Activated CD4-positive, alpha-beta T cell treated with anti-CD3 and anti-CD28 coated beads, Interleukin-2, amount 50 U/mL, for 24 hours (primary cell): Measurements from ENCODE around the gene KCNN2.

Source experiments
- DNase-seq, 2 donors: peaks; one replicate each; pipeline ENCODE4 v3.0.0-alpha.2; 2020; ENCODE audit warnings: low read depth in 1 of 2, low spot score in 1 of 2

Gene KCNN2

GRCh38 chr5:114361724-114362196 lies at the start of gene KCNN2:
TSS of gene KCNN2 (plus strand) at chr5:114362070. CDS start at chr5:114362140, 70 bp downstream.
- no peak for DNase-seq

DNA sequence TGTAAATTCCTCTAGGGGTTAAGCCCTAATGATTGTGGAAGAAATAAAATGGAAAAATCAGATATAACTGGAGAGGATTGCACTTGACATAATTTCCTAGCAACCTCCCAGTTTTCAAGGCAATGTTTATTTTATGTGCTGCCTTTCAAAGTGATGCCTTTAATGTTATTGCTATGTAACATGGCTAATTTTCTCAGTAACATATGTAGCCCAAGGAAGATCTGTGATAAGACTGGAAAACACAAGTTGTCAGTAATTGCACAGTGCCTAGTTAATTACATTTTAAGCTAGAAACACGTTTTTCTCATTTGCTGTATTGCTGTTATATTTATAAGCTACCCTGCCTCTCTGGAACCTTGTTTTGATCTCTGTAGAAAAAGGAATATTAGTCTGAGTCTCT lies 49.2 kb upstream of the KCNN2 start:
- DNase-seq = no peak

GRCh38 chr5:114314061-114314460 lies 47.8 kb upstream of the KCNN2 start:
- DNase-seq = no peak

DNA sequence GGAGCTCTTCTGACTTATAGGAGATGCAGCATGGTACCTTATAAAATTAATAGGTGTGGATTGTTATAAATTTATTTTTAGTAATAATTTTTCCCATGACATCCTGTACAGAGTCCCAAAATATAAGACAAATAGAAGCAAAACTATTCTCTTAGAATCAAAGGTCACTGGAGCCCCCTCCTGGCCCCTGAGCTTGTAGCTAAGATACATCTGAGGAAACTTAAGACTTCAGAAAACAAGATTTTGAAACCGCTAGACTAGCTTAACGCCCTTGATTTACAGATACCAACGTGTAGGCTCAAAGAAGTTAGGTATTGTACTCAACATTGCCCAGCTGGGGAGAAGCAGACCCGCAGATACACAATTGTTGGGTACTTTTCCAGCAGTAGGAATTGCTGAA lies 45.7 kb upstream of the KCNN2 start:
- DNase-seq = no peak

DNA sequence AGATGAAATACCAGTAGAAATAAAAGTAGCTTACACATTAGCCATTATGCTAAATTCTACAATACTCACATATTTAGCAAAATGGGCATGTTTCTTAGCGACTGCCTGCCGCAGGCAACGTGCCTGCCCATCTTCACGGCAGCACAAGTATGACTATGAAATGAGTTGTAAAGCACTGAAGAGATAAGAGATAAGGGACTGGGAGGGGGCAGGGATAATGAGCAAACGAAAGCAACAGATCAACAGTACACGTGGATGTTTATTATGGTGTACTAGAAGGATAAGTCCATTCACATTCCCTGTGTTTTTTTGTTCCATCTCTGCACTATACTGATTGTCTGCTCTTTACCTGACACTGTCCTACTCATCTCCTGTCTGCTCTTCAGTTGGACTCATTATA lies 44.1 kb upstream of the KCNN2 start:
- no peak for DNase-seq

- DNase-seq = no peak
Observed at GRCh38 chr5:114319236-114319635, 42.6 kb upstream of the KCNN2 start.

GRCh38 chr5:114319821-114320220 lies 42.0 kb upstream of the KCNN2 start:
- DNase-seq = no peak

GRCh38 chr5:114324282-114324681 lies 37.6 kb upstream of the KCNN2 start:
- no peak for DNase-seq

DNA sequence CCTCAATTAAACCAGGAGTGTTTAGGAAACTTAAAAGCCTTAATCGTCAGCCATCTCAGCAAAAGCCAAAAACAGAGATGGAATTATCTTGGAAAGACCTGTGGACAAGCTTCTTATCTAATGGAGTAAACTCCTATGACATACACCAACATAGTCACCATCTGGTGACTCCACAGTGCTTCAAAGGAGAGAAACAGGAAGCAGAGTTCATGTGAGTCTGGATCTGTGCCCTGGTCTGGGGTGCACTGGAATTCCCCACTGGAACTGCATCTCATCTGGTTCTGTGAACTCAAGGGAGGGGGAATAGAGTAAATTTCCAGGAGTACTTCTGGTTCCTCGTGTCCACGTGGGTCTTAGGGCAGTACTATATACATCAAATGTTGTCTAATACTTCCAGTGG lies 36.3 kb upstream of the KCNN2 start:
- DNase-seq = no peak

- no peak for DNase-seq
Observed at GRCh38 chr5:114327474-114327873, 34.4 kb upstream of the KCNN2 start.

- DNase-seq = no peak
Observed at GRCh38 chr5:114327987-114328386, 33.9 kb upstream of the KCNN2 start.

DNA sequence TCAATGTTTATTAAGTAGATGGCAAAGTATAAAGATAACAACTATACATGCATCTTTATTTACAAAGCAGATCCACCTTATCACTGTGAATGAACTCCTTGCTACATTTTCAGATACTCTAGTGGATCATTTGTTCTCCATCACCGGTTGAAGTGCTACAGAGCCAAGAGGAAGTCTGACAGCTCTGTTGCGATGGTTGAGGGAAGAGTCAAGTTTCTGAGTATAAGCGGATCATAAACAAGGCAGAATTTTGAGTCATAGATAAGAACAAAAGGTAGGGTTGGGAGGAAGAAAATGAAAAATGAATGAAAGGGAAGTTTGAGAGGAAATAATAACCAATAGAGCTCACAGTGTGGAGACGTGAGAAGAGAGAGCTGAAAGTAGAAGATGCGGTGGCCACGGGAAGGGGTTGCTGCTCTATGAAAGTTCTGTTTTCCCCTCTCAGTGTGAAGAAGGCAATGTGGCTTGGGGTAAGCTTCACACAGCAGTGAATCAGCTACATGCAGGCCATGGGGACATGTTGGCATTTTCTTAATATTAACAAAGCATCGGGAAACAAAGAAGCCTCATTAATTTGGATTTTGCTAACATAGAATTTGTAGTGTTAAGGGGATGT lies 30.8 kb upstream of the KCNN2 start:
- no peak for DNase-seq

DNA sequence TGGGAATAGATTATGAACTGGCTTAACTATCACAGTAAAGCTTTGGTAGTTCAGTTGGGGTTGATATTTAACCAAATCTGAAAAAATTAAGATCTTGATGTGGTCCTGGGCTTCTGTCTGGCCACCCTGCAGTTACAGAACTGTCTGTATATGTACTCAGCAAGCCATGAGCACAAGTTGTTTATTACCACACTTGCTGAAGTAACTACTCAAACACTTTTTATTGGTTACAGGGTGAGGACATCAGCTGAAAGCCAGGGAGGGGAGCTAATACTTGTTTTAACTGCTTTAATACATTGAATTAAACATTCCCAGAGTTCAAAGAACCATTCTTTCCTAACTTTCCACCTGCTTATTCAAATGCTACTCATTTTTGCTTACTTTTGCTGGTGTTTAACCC lies 29.4 kb upstream of the KCNN2 start:
- DNase-seq = no peak

- no peak for DNase-seq
Observed at GRCh38 chr5:114332925-114333324, 28.9 kb upstream of the KCNN2 start.

DNA sequence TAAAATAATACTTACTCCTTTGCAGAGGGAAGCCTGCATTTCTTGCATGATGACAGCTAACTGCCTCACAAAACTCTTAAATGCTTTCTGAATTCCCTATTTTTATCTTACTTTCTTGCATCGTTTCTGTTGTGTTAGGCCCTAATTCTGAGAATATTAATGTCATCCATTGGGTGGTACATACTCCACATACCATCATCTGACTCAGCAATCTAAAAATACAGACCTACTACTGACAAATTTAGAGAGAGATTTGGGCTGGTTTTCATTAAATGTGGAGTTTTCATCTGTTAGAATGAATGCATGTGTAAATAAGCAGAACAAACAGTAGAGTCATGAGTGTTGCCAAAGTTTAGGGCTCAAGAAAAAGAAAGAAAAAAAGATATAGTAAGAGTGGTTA lies 26.5 kb upstream of the KCNN2 start:
- DNase-seq = no peak

DNA sequence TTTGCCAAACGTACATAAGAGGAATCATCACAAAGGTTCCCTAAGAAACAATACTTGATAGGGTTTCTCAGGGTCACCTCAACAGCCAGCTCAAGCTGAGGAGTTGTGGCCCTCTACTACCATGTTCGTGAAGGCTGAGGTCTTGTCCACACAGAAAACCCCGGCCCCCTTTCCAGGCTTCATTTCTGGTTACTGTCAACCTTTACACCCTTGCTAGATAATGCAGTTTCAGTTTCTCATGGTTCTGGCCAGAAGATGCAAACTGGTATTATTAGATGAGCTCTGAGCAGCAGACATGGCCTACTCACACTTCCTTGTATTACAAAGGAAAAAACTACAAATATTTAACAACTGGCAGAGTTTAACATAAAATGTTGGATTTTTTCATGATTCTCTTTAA lies 22.8 kb upstream of the KCNN2 start:
- no peak for DNase-seq

DNA sequence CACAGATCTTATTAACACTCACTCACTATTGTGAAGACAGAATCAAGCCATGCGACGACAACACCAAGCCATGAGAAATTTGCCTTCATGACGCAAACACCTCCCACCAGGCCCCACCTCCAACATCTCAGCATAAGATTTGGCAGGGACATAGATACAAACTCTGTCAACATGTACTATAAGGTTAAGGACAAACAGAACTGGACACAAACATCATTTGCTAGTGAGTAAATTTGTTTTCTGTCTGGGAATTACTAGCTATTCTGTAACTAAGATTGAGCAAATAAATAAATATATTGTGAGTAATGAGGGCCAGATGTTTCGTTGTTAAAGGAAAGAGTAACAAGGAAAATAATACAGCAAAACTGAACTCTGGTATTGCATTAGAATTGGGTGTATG lies 15.7 kb upstream of the KCNN2 start:
- no peak for DNase-seq

DNA sequence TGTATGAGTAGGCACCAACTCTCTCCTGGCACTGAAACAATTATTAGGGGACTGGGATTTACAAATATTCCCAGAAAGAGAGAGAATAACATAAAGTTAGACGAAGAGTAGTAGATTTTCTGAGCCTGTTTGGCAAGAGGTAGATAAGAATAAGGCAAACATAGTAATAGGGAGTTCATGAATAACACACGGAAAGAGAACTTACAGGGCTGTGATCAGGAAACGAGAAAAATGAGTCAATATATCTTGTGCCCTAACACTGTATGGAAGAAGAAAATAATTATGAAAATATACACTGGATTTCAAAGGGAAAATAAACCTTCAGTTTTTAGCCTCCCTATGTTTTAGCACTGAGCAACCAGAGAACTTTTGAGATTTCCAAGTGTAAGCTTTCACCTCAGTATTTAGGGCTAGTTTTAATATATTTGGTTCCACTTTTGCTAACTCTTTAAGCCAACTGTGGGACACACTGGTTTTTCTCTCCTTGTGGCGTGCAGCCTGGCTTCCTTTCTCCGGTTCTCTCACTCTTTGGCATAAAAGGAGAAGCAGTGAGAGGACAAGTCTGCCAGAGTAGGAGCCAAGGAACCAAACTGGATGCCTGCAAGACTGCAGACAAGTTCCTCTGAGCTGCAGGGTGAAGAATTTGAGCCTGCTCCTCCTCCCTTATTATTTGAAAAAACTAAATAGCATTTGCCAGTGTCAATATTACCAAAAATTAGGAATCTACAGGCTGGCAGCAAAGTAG lies 6.6 kb upstream of the KCNN2 start:
- DNase-seq = no peak

DNA sequence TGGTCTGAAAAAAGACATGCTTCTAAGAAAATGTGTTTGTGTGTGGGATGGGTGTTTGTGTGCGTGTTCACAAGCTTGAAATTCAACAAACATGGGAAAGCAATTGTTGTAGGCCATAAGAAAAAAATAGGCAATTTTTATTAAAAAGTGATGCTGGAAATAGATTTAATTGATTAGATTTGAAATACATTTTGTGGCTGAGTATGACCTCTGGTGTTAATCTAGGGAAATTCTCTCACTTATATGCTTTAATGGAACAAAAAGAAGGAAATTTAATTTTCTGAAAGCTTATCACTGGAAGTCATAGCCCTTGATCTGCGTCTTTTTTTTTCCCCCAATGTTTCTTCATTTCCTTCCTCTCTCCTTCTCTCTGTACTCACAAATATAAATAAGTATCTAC lies 3.5 kb upstream of the KCNN2 start:
- DNase-seq = no peak

DNA sequence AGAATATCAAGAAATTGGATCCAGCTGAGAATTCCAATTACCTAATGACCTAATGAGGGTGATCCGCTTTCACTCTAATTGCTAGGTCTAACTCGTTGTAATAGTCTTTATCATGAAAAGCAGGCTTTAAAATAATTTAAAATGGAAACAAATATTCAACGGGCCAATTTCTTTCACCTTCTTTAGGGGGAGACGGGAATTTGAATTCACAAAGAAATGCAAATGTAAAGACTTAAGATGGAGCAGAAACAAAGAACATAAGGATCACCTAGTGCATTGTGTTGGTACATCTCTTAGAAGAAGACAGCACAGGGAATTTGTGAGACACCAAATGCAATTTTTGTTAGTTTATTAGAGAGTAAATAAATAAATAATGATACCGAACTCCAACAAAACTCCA lies 1.5 kb upstream of the KCNN2 start:
- DNase-seq = no peak

- no peak for DNase-seq
Observed at GRCh38 chr5:114360816-114361723, 800 bp upstream of the KCNN2 start.
